Epithelial cell of proximal tubule (primary cell): ENCODE results near the gene XG. TPM values are rescaled to one million over a fixed set of nuclear protein-coding genes. Genes with fewer than 3 reads are reported as not detected.

Experiments
- DNase-seq: peaks from one replicate; pipeline ENCODE4 v3.0.0-alpha.2; 2011; ENCODE audit warnings: low read depth
- H3K4me3 ChIP-seq: 2 replicates; pipeline ENCODE4 v1.5.1; 2011; ENCODE audit warnings: low read depth, mild to moderate bottlenecking, low read length
- total RNA-seq: library from RNA; depleted of rRNA; stranded (reverse); fragments of >200 nt; gene quantifications from 2 replicates; pipeline ENCODE4 v1.2.3, GENCODE V29; 2015
- TF ChIP-seq, protein P1 (sequence below): conservative IDR thresholded peaks from 2 replicates; pipeline ENCODE4 v1.5.1; 2012; ENCODE audit warnings: low read depth, mild to moderate bottlenecking, low read length

Gene XG
- total RNA-seq, 1 donor from 2014 or later: not detected

DNA sequence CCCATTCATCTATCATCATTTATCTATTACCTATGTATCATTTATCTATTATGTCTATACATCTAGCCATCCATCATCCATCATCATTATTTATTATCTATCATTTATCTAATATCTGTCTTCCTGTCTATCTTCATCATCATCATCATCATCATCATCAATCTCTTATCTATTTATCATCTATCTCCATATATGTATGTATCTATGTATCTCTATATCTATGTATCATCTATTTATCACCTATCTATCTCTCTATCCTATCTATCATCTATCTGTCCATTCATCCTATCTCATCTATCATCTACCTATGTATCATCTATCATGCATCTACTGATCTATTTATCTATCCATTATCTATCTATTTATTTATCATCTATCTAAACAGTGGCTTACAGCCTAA, 73.0 kb downstream of the XG start:
- DNase-seq: no peak
- no peak overlapping the region for H3K4me3 ChIP-seq
- TF ChIP-seq, protein P1, sequence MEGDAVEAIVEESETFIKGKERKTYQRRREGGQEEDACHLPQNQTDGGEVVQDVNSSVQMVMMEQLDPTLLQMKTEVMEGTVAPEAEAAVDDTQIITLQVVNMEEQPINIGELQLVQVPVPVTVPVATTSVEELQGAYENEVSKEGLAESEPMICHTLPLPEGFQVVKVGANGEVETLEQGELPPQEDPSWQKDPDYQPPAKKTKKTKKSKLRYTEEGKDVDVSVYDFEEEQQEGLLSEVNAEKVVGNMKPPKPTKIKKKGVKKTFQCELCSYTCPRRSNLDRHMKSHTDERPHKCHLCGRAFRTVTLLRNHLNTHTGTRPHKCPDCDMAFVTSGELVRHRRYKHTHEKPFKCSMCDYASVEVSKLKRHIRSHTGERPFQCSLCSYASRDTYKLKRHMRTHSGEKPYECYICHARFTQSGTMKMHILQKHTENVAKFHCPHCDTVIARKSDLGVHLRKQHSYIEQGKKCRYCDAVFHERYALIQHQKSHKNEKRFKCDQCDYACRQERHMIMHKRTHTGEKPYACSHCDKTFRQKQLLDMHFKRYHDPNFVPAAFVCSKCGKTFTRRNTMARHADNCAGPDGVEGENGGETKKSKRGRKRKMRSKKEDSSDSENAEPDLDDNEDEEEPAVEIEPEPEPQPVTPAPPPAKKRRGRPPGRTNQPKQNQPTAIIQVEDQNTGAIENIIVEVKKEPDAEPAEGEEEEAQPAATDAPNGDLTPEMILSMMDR: no peak

DNA sequence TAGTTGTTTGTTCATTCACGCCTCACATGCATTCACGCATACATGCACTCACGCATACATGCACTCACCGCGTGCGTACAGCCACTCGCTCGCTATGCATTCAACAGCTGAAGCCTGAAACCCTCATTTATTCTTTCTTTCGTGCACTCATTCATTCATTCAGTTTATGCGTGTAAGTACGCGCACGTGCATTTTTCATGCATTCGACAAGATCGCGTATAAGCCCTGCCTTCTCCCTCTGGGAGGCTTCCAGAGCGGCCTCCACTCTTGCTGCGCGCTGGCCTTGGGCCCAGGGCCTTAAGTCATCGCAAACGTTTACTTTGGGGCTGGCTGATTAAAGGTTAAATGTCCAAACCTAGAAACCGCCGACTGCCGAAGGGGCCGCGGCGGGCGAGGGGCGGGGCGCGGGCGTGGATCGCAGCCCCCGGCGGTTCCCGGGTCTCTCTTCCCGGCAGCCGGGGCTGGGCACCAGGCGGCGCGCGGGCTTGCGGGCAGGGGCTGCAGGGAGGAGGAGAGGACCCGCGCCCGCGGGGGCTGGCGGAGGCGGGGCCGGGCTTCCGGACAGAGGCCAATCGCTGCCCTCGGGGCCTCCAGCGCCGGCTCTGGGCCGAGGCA, 76.6 kb downstream of the XG start, which contains the start of gene GYG2:
GYG2 (plus strand) TSS at position 587 of the 615 bp plus-strand sequence. CDS start 1,259 bp downstream, outside the sequence.
- H3K4me3 ChIP-seq: peak within 1 kb of the TSS; percentile 33
- DNase-seq: no peak

DNA sequence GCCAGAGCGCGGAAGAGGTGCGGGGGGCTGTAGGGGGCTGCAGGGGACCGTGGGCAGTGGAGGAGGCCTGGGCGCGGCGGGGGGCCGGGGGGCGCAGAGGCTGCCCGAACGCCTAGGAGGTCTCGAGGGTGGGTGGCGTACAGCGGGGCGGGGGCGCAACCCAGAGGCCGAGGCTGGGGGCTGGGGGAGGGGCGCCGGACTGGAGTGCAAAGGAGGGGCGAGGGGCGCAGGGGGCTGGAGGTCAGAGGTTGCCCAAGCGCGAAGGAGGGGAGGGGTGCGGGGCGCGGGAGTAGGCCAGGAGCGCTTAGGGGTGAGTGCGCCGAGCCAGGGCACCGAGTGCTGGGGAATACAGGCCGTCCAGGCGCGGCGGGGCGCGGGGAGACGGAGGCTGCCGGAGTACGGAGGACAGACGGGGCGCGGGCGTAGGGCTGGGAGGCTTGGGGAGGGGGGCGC, 77.1 kb downstream of the XG start:
- no peak for DNase-seq
- TF ChIP-seq, protein P1: no peak
- H3K4me3 ChIP-seq: peak overlapping the region; percentile 33

More for the DNA sequence above, 76.6 kb downstream of the XG start, which contains the start of gene GYG2:
- TF ChIP-seq, protein P1: no peak

DNA sequence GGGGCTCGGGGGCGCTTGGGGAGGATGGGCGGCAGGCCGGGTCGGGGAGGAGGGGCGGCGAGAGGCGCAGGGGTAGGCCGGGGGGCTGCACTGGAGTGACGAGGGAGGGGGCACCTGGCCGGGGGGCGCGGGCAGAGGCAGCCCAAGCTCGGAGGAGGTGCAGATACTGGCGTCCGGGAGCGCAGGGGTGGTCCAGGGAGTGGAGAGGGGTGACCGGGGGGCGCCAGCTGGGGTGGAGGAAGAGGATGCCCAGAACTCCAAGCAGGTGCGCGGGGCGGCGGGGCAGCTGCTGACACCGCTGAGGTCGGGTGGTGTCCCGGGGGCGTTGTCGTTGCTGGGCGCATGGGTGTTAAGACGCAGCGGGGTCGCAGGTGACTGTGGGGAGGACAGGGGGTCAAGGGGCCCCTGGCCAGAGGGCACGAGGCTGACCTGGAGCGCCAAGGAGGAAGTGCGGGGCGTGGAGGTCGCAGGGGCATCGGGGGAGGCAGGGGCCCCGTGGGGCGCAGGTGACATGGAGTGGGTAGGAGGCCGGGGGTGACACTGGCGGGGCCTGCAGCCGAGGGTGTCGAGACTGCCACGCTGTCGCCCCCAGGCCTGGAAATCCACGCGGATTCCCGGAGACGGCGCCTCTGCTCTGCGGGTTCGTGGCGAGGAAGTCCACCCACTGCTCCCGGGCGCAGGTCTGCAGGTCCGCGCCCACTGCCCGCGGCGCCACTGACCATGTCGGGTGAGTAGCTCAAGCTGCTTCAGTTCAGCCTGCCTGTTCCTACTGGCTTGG, 77.8 kb downstream of the XG start:
- TF ChIP-seq, protein P1: no peak
- no peak for DNase-seq
- no peak overlapping the region for H3K4me3 ChIP-seq

DNA sequence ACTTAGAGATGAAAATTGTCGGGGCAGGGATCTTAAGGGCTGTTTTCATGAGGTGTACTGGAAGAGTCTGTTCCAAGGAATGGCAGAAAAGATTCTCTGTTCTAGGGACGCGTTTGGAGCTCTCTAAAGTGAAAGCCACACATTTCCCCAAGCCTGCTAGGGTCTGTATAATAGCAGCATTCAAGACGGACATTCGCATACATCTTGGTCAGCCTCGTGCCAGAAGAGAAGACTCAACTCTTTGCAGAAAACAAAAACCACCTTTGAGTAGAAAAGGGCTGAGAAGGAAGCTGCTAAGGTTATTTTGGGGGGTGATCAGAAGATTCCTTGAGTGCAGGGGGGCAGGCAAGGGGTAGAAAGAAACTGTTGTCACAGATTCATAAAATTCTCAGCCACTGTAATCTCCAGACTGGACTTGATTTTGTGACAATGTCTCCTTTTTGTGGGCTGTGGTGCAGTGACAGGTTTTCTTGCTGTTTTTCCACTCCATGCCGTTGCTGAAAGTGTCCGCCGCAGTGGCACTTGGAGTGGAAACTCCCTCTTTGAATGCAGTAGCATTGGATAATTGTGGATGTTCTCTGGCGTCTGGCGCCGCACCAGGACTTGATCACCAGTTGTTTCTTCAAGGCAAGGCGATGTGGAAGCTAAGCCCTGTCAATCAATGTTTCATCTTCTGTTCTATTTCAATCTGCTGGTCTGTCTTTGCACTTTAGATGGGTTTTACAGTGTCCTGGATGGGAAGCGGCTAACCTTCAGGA, 79.8 kb downstream of the XG start:
- no peak overlapping the region for H3K4me3 ChIP-seq
- TF ChIP-seq, protein P1: no peak
- DNase-seq: no peak

DNA sequence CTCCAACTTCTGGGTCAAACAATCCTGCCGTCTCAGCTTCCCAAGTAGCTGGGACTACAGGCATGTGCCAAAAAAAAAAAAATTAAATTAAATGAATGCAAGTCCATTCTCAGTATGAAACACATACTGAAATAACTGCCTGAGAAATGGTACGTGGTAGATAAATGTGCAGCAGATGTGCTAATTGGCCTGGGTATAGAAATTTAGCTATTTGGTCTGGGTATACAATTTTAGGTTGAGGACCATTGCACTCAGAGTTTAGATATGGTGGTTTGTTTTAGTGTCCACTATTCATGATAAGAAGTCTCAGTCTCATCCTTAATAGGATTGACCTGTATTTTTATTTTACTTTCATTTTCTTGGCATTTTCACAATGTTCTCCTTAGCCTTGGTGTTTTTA, 86.1 kb downstream of the XG start:
- H3K4me3 ChIP-seq: no peak overlapping the region
- TF ChIP-seq, protein P1: no peak
- no peak for DNase-seq
